Urothelium cell line (cell line): ENCODE measurements around the gene SLC44A3.
"Not testable (repeated sequence)": the region's sequence is repeated elsewhere in the genome, so short reads cannot be mapped to it uniquely, and the experiment has no call there.

ENCODE experiments used
- DNase-seq: peaks from one replicate; pipeline ENCODE4 v3.0.0; 2011; ENCODE audit warnings: low spot score, mixed read lengths
- FAIRE-seq: peaks from 2 replicates; lab custom pipeline; 2011; peaks lifted over from hg19 to GRCh38; lab: Jason Lieb, UNC

SLC44A3 gene

DNA sequence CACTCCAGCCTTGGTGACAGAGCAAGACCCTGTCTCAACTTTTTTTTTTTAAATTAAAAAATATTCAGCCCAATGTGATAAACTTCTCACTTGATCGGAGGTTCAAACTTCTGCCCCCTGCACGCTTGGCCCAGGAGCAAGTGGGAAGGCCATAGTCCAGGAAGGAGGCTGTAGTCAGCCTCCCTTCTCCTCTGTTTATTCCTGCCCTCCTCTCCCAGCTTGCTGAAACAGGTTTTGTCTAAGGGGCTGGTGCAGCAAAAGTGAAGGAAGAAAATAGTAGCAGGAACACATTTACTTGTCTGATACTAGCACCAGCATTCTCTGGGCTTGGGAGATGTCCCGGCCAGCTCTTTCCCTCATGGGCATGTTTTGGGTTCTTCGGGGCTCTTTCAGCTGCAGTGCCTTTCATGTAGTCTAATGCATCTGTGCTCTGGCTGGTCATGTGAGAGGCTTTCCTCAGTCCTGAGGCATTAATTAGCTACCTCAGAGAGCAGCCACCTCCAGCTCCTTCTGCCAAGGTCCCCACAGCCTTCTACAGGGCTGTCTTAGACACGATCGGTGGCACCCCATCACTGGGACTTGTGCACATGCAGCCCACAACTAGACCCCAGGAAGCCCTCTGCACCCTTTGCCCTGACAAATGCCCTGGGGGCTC lies 12.9 kb downstream of the SLC44A3 start:
- DNase-seq (no peak), FAIRE-seq (no peak)

- DNase-seq (no peak), FAIRE-seq (no peak)
Measured at GRCh38 chr1:94836891-94837290, 16.7 kb downstream of the SLC44A3 start.

DNA sequence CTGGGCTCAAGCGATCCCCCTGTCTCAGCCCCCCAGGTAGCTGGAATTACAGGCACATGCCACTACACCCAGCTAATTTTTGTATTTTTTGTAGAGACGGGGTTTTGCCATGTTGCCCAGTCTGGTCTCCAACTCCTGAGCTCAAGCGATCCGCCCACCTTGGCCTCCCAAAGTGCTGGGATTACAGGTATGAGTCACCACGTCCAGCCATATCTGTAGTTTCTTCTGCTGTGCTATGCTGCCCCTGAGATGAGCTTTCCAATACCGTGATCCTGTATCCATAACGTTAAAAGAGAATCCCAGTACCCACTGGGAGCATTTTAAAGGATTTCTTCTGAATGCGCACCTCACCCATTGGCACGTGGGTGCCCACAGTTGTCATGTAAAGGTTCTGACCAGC lies 20.2 kb downstream of the SLC44A3 start:
- DNase-seq, FAIRE-seq: not testable (repeated sequence)

DNA sequence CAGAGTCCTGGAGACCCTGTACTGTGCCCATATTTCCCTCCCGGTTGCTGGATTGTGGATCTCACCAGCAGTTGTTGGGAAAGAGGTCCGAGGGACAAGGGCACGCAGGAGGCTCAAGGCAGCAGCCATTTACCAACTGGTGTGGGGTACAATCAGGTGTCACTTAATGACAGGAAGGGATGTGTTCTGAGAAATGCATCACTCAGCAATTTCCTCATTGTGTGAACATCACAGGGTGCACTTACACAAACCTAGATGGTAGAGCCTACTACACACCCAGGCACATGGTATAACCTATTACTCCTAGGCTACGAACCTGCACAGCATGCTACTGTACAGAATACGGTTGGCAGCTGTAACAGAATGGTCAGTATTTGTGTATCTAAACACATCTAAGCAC lies 20.7 kb downstream of the SLC44A3 start:
- FAIRE-seq = no peak
- no peak for DNase-seq

DNA sequence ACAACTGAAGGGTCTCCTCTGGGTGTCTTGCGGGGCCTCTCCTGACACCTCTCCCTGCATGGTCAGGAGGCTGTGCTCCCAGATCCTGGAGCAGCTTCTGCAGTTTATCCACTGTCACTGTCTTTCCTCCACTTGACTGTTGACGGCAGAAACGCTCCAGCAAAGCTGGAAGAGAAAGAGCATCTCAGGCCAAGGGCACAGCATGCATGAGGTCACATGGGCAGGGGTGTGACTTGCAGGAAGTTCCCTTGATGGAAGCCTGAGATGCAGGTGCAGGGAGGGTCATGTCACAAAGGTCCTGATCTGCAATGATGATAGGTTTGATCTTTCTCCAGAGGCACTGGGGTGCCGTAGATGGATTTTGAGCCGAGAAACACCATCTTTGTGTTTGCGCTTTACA lies 23.3 kb downstream of the SLC44A3 start:
- no peak for FAIRE-seq
- DNase-seq = no peak

DNA sequence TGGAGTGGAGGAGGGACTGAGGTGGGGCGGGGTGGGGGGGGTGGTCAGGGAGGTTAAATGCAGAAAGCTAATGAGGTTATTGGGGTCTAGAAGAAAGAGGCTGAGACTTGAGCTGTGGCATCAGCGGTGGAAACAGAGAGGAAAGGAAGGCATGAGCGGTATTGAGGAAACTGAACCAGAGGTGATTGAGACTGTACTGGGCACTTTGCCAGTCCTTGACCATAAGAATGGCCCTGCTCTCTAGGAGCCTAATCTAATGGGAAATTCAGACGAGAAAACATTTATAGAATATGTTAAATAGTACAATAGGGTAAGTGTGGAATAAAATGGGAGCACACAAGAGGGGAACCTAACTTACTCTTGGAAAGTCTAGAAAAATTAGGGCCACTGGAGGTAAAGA lies 23.7 kb downstream of the SLC44A3 start:
- DNase-seq = no peak
- FAIRE-seq = no peak

DNA sequence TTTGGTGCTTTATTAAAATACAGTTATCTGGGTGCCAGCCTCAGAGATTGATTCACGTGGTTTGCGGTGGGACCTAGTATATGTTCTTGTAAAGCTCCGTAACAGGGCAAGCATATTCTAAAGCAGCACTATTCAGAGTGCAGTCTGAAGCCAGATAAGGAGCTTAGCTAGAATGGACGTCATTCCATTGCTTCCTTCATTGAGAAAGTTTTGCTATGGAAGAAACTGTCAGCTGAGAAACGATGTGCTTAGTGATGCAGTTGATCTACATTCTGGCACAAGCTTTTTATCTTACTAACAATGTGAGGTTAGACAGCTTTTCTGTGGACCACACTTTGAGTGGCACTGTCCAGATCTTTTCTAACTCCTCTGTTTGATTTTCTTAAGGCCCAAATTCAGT lies 26.2 kb downstream of the SLC44A3 start:
- no peak for DNase-seq
- no peak for FAIRE-seq

DNA sequence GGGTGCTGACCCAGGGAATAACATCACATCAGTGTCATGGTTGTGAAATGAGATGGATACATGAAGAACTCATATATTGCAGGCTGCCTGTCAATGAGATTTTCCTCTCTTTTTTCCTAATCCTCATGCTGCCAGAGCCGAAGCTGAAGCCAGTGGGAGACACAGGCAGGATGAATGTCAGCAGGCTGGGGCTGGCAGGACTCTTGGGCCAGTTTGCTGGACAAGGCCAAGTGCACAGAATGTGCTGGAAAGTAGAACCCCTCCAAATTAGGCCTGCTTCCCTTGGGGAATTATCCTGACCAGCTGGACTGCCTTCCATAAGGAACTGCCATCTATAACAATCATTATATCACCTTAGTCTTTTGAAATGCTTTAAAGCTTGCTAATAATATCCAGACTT lies 31.4 kb downstream of the SLC44A3 start:
- DNase-seq = no peak
- FAIRE-seq = no peak

- FAIRE-seq (no peak), DNase-seq (no peak)
Measured at GRCh38 chr1:94852788-94853187, 32.6 kb downstream of the SLC44A3 start.

DNA sequence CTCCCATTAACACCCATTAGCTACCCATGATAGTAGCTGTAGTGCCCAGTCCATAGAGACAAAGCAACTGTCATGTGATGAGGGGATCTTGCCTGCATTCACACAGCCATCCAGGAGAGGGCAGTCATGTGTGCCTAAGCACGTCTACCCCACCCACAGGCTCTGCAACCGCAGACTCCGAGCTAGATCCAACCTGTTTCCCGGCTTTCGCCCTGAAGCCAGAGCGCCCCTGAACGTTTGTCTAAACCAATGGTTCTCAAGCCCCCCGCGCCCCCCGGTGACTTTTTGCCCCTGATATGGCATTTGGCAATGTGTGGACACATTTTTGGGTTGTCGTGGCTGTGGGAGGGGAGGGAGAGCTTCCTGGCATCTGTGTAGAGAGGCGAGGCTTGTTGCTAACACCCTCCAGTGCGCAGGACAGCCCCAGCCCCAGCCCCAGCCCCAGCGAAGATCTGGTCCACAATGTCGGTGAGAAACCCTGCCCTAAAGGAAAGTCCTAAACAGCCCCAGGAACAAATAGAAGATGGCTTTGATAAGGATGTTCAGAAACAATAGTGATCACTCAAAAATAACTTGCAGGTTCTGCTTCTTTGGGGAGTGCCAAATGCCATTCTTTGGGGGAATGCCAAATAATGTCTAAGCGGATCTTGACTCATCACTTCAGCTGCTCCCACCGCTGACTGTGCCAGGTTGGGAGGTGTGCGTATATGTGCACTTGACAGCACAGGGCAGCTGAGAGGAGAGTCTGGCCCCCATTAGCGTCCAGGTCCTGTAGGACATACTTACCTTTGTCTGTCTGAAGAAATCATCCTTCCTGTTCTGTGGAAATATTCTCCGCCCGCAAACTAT lies 34.5 kb downstream of the SLC44A3 start:
- FAIRE-seq = peak; percentile 93
- DNase-seq = peak; percentile 94

GRCh38 chr1:94855307-94855700 lies 35.1 kb downstream of the SLC44A3 start:
- FAIRE-seq (no peak), DNase-seq (peak; percentile 74)

DNA sequence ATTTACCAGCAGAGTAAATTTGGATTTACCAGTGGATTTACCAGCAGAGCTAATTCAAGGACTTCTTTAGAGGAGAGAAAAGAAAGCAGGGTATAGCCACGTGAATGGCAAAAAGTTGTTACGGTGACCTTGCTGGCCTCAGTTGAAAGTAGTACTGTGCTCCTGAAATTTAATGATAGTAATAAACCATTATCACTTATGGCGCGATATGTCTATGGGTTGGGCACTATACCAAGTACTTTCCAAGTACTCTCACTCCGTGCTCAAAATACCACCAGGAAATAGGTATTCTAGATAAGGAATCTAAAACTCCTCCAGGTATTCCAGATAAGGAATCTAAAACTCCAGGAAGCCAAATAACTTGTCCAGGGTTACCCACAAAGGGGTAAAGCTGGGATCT lies 35.8 kb downstream of the SLC44A3 start:
- DNase-seq (no peak), FAIRE-seq (no peak)

- no peak for FAIRE-seq
- DNase-seq = no peak
Measured at GRCh38 chr1:94856868-94857267, 36.7 kb downstream of the SLC44A3 start.

GRCh38 chr1:94858276-94858675 lies 38.1 kb downstream of the SLC44A3 start:
- DNase-seq = no peak
- no peak for FAIRE-seq

GRCh38 chr1:94859174-94859573 lies 39.0 kb downstream of the SLC44A3 start:
- FAIRE-seq (no peak), DNase-seq (no peak)

DNA sequence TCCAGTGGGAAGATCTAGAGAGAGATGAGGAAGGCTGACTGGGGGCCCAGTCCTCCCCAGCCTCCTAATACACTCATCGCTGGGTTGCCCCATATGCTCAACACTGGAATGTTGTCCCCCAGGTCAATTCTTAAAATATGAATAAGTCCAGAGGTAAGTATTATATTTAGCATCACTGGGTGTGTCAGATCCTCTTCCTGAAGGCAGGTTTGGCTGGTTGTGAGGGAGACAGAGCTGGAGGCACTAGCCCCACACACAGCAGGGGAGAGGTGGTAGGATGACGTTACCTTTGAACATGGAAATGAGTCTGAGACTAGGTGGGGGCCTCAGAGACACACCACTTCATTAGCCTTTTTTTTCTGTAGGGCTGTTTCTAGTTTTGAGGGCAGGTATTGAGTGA lies 42.6 kb downstream of the SLC44A3 start:
- FAIRE-seq (no peak), DNase-seq (no peak)

GRCh38 chr1:94863297-94863911 lies 43.2 kb downstream of the SLC44A3 start:
- DNase-seq = peak; percentile 39
- FAIRE-seq = no peak

GRCh38 chr1:94863919-94864318 lies 43.8 kb downstream of the SLC44A3 start:
- FAIRE-seq = peak; percentile 35
- DNase-seq = peak; percentile 83

DNA sequence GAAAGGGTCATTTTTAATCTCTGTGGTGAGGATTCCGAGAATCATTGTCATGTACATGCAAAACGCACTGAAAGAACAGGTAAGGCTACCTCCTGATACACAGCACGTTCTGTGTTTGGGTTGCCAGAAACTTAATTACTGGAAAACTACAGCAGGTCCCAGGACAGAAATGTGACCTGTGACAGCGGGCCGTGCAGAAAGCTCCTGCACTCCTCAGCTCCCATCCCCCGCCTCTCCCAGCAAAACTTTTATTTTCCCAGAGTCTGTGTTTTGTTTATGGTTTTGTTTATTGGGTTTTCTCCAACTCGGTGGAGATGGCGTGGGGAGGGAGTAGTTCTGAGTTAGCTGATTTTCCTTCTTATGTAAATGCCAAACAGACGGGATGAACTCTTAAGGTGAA lies 44.7 kb downstream of the SLC44A3 start:
- DNase-seq (no peak), FAIRE-seq (no peak)

- FAIRE-seq (no peak), DNase-seq (no peak)
Measured at GRCh38 chr1:94865360-94865759, 45.2 kb downstream of the SLC44A3 start.

DNA sequence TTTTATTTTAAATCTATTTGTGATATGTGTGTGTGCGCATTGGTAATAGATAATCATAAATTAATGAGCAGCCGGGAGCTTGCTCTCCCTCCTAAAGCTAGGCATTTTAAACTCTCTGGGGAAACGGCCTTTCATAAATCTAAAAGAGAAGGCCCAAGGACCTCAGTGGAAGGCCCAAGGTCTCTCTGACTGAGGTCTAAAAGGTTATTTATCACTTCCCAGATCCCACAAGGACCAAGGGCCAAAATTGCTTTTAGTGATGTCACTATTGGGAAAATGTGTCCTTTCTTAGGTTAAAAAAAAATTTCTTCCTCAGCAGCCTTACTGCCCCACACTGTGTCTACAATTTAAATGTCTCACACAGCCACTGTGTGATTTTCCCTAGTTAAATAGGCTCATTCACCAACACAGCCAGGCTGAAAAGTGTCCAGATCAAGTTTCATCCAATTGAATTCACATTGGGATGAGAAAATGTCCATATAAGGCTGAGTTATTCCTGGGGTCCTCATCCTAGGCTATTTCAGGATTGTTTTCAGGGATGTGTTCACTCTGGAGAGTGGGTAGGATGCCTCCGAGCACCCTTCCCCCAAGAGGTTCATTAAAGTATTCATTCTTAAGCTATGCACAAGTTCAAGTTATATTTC lies 46.1 kb downstream of the SLC44A3 start:
- FAIRE-seq (no peak), DNase-seq (no peak)
